Activated T-helper 1 cell treated with anti-CD3 and anti-CD28 coated beads, Interleukin-2, amount 50 U/mL, for 16 hours (primary cell): ENCODE results near the gene LRRC19.

ENCODE experiments used
- DNase-seq, 2 donors: peaks; one replicate each; pipeline ENCODE4 v3.0.0-alpha.2; 2020; ENCODE audit warnings: low read depth in 1 of 2, low spot score in 1 of 2

LRRC19 gene

DNA sequence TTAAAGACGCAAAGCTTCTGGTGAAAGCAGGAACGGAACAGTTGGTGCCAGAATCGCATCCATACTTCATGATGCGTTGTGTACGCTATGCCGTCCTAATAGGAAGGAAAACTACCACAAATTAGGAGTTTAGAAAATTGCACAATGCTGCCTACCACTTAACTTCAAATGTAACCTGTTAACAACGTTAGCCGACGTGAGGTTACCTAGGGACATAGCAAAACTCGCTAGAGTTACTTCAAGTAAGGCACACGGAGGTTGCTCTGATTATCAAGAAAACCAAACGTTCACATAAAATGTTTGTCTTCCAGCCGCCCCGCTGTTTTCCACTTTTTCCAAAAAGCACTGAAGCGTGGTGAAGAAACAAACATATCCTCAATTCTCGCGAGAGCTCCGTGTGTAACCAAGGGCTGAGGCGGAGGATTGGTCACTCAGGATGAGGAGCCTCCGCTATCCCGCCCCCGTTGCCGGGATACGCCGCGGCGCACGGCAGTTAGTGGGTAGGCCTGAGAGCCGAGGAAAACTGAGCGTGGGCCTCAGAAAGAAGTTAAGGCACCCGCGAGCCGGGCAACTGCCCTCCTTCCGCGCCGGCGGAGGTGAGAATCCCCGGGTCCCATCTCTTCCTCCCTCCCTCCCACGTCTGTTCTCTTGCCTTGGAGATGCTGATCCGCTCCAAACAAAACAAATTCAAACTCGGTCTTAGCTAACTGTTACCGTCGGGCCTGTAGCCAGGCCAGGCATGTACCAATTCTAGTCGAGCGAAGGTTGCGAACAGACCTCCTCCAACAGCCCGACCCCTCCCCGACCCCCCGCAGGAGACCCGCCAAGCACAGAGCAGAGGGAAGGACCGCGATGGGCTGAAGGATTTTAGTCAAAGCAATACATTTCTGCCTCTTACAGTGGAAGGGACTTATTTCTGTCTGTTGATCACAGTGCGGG is 49.3 kb downstream of the LRRC19 start, which contains the start of gene IFT74:
Gene IFT74 (plus strand): TSS at position 492 of the 939 bp plus-strand sequence. CDS start 5,556 bp downstream, outside the sequence.
- peak; percentile 84 to 87 for DNase-seq

DNA sequence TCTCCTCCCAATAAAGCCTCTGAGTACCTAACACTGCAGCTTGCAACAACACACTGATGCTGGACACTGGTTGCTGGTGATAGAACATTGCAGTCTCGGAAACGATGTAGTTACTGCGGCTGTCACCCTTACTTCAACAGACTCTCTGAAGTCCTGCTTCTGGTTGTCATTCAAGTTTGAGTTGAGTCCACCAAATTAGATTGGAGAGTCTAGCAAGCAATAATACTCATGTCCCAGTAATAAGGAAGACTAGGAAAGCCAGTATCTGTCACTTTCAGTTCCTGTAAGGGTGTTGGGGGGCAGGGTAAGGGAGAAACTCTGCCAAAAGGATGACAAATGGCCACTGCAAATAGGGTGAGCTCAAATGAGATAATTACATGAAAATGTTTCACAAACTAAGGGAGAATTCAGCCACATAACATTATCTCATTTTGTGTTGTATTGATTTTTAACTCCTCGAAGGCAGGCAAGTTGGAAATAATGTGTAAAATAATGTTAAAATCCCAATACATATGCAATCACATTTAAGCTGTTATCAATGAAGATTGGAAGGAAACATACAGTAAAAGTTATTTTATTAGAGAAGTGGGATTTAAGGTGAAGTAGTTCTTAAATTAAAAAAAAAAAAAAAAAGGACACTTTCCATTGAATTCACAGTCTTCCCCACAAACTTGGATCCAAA is 50.1 kb downstream of the LRRC19 start:
- no peak for DNase-seq

DNA sequence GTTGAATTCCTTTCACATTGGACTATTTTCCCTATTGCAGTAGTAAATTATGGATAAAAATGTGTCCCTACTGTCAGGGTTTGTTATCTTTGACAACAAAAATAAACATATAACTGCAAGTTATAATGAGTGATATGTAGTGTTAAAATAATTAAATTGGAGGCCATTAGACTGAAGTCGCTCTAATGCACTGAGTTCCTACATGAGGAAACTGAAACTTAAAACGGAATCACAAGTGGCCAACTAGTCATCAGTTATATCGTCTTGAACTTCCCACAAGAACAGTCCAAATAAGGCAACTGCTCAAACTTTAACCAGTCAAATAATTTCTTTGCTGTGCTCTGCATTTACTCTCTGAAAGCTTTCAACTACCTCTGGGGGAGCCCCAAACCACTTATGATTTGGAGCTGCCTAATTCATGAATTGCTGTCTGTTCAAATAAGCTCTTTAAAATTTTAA is 51.4 kb downstream of the LRRC19 start:
- no peak for DNase-seq

DNA sequence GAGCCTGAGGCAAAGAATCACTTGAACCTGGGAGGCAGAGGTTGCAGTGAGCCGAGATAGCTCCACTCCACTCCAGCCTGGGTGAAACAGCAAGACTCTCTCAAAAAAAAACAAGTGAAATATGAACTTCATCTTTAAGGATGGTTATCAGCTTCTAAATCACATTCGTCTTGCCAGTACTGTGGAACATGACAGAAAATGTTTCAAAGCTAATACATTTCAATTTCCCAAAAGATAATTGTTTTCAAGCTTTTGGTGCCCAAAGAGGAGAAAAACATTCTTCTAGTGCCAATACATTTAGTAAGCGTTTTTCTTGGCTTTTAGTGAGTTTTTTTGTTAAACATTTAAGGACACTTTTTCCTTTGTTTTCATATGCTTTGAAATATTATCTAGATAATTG is 53.7 kb downstream of the LRRC19 start:
- DNase-seq: no peak

DNA sequence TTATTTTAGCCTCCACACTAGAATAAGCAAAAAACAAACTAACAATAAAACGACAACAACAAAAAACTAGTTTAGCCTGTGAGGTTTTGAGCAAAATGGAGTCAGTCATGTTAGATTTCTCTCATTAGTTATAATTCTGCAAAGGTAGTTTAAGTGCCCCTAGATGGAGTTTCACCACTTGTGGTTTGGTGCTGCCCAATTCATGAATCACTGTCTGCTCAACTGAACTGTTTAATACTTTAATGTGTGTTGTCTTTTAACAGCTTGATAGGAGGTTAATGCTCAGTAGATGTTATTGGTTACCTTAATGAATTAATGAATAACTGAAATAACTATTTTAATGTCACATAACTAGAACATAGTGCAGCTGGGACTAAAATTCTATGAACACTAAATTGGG is 55.0 kb downstream of the LRRC19 start:
- no peak for DNase-seq

DNA sequence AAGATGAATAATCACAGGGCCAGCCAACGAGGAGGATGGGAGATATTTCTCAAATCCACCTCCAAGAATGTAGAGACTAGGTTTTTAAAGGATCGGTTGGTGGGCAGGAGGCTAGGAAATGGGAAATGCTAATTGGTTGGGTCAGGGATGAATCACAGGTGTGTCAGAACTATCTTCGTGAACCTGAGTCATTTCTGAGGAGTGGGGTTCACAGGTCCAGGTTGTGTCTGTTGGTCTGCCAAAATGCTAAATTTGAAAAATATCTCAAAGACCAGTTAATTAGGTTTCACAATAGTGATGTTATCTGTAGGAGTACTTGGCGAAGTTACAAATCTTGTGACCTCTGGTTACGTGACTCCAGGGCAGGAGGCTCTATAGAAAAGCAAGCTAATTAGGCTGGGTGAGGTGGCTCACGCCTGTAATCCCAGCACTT is 55.8 kb downstream of the LRRC19 start:
- DNase-seq: no peak

DNA sequence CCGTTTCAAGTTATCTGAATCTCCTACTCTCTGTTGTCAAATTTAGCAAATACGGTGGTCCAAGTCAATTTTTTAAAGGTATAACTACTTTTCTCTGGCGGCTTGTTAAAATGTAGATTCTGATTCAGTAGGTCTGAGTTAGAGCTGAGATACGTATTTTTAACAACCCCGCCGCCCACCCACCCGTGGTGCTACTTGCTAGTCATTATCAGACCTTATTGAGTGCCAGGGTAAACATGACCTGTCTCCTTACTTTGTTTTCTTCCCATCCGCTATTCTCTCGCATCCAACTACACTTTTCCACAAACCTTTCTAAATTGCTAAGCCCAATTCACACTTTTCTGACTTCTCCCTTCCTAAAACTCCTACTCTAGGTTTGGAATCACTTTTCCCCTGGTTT is 57.7 kb downstream of the LRRC19 start:
- peak in 1 of 2 donors; percentile 5 for DNase-seq

DNA sequence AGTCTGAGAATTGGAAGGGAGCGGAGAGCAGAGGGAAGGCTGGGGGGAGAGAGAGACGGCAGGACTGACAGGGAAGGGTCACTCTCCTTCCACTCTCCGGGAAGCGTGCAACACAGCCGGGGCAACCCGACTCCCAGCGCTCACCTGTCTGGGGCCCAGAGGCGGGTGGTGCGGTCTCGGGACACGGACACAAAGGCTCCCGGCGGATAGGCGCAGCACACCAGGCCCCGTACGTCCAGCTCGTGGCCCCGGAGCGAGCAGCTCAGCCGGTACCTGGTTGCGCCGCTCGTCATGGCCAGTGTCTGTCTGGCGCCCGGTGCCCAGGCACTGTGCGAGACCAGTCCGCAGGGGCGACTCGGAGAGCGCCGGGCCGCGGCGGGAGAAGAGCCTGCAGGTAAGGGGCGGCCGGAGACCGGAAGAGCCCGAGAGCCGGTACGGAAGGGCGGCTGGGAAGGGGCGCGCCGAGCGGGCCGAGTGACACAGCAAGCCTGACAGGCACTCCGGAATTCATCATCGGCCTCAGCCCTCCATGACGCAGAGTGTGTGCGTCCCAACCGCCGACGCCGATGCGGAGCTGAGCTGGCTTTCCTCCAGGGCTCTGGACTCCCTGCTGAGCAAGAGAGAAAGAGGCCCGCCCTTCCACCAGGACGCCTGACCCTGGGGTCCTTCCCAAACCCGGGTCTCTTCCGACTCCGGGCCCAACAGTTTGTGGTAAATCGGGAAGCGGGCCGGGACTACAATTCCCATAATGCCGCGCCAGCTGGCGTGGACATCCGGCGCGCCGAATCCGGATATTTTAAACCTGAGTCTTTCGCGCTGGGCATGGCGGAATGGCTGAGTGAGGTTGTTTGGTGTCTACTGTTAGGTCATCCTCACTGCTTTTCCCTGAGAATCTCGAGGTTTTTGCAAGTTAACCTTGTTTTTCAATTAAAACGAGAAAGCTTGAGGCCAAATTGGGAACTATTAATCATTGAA is 58.4 kb downstream of the LRRC19 start, which contains the start of gene PLAA:
Gene PLAA (minus strand): TSS at position 490 of the 975 bp plus-strand sequence. CDS start 197 bp downstream, at position 293.
- peak; percentile 66 to 72 for DNase-seq

DNA sequence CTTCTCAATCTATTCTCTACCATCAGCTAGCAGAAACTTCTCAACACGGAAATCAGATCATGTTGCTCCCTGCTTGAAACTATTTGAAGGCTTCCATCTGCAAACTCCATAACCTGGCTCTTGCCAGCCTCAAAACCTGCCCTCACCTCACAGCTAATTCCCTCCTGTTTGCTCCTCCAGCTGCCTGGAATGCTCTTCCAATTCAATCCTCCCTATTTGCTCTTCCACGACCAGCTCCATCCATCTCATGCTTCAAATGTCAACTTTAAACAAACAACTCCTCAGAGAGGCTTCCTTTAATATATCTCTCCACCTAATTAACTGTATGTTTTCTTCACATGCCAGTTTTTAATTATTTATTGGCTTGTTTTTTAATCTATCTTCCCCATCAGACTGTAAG is 59.9 kb downstream of the LRRC19 start:
- DNase-seq: no peak
